Calu3 (cell line): ENCODE results near the gene YJU2. TPM values are rescaled to one million over a fixed set of nuclear protein-coding genes. Genes with fewer than 3 reads are reported as not detected.

ENCODE experiments used
- BruUV-seq: library from RNA; stranded (reverse); fragments of 400-500 nt; replicated peaks from 2 replicates; lab custom pipeline; 2021; lab: Mats Ljungman, UMichigan
- CTCF ChIA-PET: fragments of 300-600 bp; sonication (Branson Sonifier 250); formaldehyde crosslinking; loops from one replicate; lab custom pipeline; 2022; ENCODE audit warnings: antibody characterized with exemption; lab: Charles Lee
- DNase-seq: peaks from one replicate; pipeline ENCODE4 v3.0.0; 2022
- H3K27ac Mint-ChIP-seq: one replicate; pipeline ENCODE4 v1.8.0; 2022; ENCODE audit warnings: mixed read lengths; ENCODE audit not compliant: unreplicated experiment
- H3K27me3 Mint-ChIP-seq: one replicate; pipeline ENCODE4 v1.8.0; 2022; ENCODE audit warnings: mixed read lengths; ENCODE audit not compliant: unreplicated experiment
- H3K36me3 Mint-ChIP-seq: one replicate; pipeline ENCODE4 v1.8.0; 2022; ENCODE audit warnings: mild to moderate bottlenecking, moderate library complexity, mixed read lengths; ENCODE audit not compliant: insufficient read depth, unreplicated experiment
- H3K4me1 Mint-ChIP-seq: one replicate; pipeline ENCODE4 v1.8.0; 2022; ENCODE audit warnings: mild to moderate bottlenecking, low read depth, mixed read lengths; ENCODE audit not compliant: unreplicated experiment
- H3K4me3 Mint-ChIP-seq: one replicate; pipeline ENCODE4 v1.8.0; 2022; ENCODE audit warnings: mild to moderate bottlenecking, low read depth, moderate library complexity, mixed read lengths; ENCODE audit not compliant: unreplicated experiment
- H3K9me3 Mint-ChIP-seq: one replicate; pipeline ENCODE4 v1.8.0; 2022; ENCODE audit warnings: low read depth, mixed read lengths; ENCODE audit not compliant: unreplicated experiment
- intact Hi-C: fragments of 100-400 bp; cut with micrococcal nuclease; formaldehyde crosslinking; loops from one replicate; pipeline ENCODE4 v1.10.0; 2022; ENCODE audit not compliant: unreplicated experiment
- total RNA-seq: library from RNA; stranded (reverse); gene quantifications from 2 replicates; pipeline ENCODE4 v1.2.3, GENCODE V29; 2022
- TF ChIP-seq, protein P1 (sequence below): fragments of 200-600 bp; IDR thresholded peaks from one replicate; pipeline ENCODE4 v1.8.0; 2022; ENCODE audit warnings: antibody characterized with exemption; ENCODE audit not compliant: unreplicated experiment

The YJU2 gene
- total RNA-seq, 1 experiment from 2014 or later = 7.8 TPM

DNA sequence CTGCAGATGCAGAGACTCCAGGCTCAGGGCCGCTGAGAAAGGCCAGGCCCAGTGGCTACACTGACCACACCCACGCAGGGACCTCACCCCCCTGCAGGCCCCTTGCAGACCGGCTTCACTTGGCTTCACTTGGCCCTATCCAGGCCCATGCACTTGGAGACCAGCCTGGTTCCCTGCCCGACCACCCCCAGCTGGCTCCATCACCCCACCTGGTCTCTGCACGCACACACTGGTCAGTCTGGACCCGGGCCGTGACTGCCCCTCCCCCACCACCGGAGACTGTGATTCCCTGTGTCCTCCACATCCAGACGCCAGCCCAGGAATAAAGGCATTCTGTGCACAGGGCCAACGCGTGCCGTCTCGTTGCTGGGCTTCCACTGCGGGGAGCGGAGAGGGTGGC is 22.4 kb upstream of the YJU2 start:
- DNase-seq = no peak
- intact Hi-C loops = no loop called here
- H3K27me3 Mint-ChIP-seq = no peaks in the 10 kb centered on the region
- TF ChIP-seq, protein P1, sequence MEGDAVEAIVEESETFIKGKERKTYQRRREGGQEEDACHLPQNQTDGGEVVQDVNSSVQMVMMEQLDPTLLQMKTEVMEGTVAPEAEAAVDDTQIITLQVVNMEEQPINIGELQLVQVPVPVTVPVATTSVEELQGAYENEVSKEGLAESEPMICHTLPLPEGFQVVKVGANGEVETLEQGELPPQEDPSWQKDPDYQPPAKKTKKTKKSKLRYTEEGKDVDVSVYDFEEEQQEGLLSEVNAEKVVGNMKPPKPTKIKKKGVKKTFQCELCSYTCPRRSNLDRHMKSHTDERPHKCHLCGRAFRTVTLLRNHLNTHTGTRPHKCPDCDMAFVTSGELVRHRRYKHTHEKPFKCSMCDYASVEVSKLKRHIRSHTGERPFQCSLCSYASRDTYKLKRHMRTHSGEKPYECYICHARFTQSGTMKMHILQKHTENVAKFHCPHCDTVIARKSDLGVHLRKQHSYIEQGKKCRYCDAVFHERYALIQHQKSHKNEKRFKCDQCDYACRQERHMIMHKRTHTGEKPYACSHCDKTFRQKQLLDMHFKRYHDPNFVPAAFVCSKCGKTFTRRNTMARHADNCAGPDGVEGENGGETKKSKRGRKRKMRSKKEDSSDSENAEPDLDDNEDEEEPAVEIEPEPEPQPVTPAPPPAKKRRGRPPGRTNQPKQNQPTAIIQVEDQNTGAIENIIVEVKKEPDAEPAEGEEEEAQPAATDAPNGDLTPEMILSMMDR = no peak
- H3K4me3 Mint-ChIP-seq = no peak overlapping the region
- no peak overlapping the region for H3K27ac Mint-ChIP-seq
- H3K9me3 Mint-ChIP-seq = no peaks in the 10 kb centered on the region
- CTCF ChIA-PET = no interaction called here
- peaks cover 5% of the 10 kb centered on the region for H3K36me3 Mint-ChIP-seq
- peaks cover 7% of the 10 kb centered on the region for H3K4me1 Mint-ChIP-seq
- no TSS peak for BruUV-seq

DNA sequence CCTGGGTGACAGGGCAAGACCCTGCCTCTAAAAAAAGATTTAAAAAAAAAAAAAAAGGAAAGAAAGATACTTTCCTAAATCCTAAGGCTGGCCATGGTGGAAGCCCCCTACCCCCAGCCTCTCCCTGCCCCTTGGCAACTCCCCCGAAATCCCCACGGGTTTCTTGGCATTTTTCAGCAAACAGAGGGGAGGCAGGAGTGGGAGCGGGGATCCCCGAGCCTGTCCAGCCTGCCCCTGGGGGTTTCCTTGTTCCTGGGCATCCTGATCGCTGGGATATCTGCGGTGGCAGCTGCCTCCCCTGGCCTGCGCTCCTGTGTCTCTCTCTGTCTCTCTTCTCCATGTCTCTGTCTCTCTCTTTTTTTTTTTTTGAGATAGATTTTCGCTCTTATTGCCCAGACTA is 21.0 kb upstream of the YJU2 start:
- CTCF ChIA-PET = no interaction called here
- H3K27me3 Mint-ChIP-seq = no peaks in the 10 kb centered on the region
- H3K9me3 Mint-ChIP-seq = no peaks in the 10 kb centered on the region
- H3K4me1 Mint-ChIP-seq = peaks cover 7% of the 10 kb centered on the region
- peaks cover 5% of the 10 kb centered on the region for H3K36me3 Mint-ChIP-seq
- H3K27ac Mint-ChIP-seq = no peak overlapping the region
- no TSS peak for BruUV-seq
- intact Hi-C loops = no loop called here
- no peak for DNase-seq
- no peak overlapping the region for H3K4me3 Mint-ChIP-seq
- TF ChIP-seq, protein P1 = no peak

DNA sequence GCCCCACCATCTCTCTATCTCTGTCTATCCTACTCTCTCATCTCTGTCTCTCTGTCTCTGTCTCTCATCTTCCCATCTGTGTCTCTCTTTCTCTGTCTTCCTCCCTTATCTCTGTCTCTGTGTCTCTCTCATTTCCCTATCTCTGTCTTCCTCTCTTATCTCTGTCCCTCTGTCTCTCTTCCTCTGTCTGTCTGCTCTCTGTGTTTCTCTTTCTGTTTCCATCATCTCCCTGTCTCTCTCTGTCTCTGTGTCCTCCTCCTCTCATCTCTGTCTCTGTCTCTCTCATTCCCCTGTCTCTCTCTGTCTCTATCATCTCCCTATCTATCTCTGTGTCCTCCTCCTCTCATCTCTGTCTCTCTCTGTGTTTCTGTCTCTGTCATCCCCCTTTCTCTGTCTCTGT is 19.1 kb upstream of the YJU2 start:
- no peak for DNase-seq
- TF ChIP-seq, protein P1 = no peak
- BruUV-seq = no TSS peak
- CTCF ChIA-PET = no interaction called here
- H3K27me3 Mint-ChIP-seq = no peaks in the 10 kb centered on the region
- intact Hi-C loops = no loop called here
- peaks cover 5% of the 10 kb centered on the region for H3K36me3 Mint-ChIP-seq
- peaks cover 7% of the 10 kb centered on the region for H3K4me1 Mint-ChIP-seq
- no peak overlapping the region for H3K4me3 Mint-ChIP-seq
- H3K27ac Mint-ChIP-seq = no peak overlapping the region
- no peaks in the 10 kb centered on the region for H3K9me3 Mint-ChIP-seq

DNA sequence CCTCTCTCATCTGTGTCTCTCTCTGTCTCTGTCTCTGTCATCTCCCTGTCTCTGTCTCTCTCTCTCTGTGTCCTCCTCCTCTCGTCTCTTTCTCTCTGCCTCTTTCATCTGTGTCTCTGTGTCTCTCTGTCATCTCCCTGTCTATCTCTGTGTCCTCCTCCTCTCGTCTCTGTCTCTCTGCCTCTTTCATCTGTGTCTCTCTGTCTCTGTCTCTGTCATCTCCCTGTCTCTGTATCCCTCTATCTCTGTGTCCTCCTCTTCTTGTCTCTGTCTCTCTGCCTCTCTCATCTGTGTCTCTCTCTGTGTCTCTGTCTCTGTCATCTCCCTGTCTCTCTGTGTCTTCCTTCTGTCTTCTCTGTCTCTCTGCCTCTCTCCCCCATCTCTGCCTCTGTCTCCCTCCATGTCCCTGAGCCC is 18.1 kb upstream of the YJU2 start:
- intact Hi-C loops = no loop called here
- TF ChIP-seq, protein P1 = no peak
- Mint-ChIP-seq H3K36me3 (peaks cover 5% of the 10 kb centered on the region), H3K4me3 (no peak overlapping the region), H3K4me1 (peaks cover 7% of the 10 kb centered on the region), H3K9me3 (no peaks in the 10 kb centered on the region), H3K27ac (no peak overlapping the region), H3K27me3 (no peaks in the 10 kb centered on the region)
- CTCF ChIA-PET = no interaction called here
- no TSS peak for BruUV-seq
- no peak for DNase-seq
